HEK293 (cell line): ENCODE measurements around the gene GSTA5.
"Not testable (repeated sequence)": the region's sequence is repeated elsewhere in the genome, so short reads cannot be mapped to it uniquely, and the experiment has no call there.

ENCODE experiments used
- CTCF ChIP-seq: fragments of 450-650 bp; formaldehyde crosslinking; IDR thresholded peaks from 2 replicates; pipeline ENCODE4 v1.5.1; 2016; ENCODE audit warnings: missing biosample characterization, missing genetic modification characterization
- ZNF138 ChIP-seq: fragments of 450-650 bp; formaldehyde crosslinking; IDR thresholded peaks from 2 replicates; pipeline ENCODE4 v1.5.1; 2016; ENCODE audit warnings: missing biosample characterization, missing genetic modification characterization, borderline replicate concordance
- ZNF292 ChIP-seq: fragments of 450-650 bp; formaldehyde crosslinking; IDR thresholded peaks from 2 replicates; pipeline ENCODE4 v1.5.1; 2016; ENCODE audit warnings: low read depth, missing biosample characterization, missing genetic modification characterization, borderline replicate concordance

- TF ChIP-seq ZNF138, ZNF292, CTCF (tag by site-specific recombination): not testable (repeated sequence)
These were observed 9.7 kb downstream of the GSTA5 start for GRCh38 chr6:52830869-52831268.
